ENCODE results near the gene SSBP2.
A peak's percentile ranks its signal among the peaks of the same experiment; 100 is the strongest.

The SSBP2 gene

GRCh38 chr5:81549123-81549522 is 201.8 kb downstream of the SSBP2 start:
- WGBS, 2 experiments = 94 to 99% methylated on average over 5 to 7 of the region's 7 CpGs
- H3K4me3 ChIP-seq (ENCODE audit: insufficient read depth, low read depth, low read length) = no peak overlapping the region
- H3K27me3 ChIP-seq (ENCODE audit: control insufficient read depth, insufficient read depth, low read length, poor library complexity, severe bottlenecking) = no peaks in the 10 kb centered on the region
- peaks cover 7% of the 10 kb centered on the region for H3K36me3 ChIP-seq (ENCODE audit: control insufficient read depth, insufficient read depth, low read length)
- H3K27ac ChIP-seq (ENCODE audit: insufficient read depth, low read depth, low read length, poor library complexity, severe bottlenecking) = no peak overlapping the region
- H3K9me3 ChIP-seq (ENCODE audit: control insufficient read depth, low read length) = no peaks in the 10 kb centered on the region
- no peaks in the 10 kb centered on the region for H3K4me1 ChIP-seq (ENCODE audit: control insufficient read depth, insufficient read depth, low read length)

DNA sequence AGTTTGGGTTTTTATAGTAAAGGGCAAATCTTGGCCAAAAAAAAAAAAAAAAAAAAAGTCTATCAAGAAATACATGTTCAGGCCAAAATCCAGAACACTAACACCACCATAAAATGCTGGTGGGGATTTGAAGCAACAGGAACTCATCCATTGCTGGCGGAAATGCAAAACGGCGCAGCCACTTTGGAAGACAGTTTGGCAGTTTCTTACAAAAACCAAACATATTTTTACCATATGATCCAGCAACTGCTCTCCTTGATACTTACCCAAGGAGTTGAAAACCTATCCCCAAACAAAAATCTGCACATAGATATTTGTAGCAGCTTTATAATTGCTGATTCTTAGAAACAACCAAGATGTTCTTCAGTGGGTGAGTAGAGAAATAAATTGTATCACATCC is 203.9 kb downstream of the SSBP2 start:
- peaks cover 7% of the 10 kb centered on the region for H3K36me3 ChIP-seq (ENCODE audit: control insufficient read depth, insufficient read depth, low read length)
- no peak overlapping the region for H3K27ac ChIP-seq (ENCODE audit: insufficient read depth, low read depth, low read length, poor library complexity, severe bottlenecking)
- no peak overlapping the region for H3K4me3 ChIP-seq (ENCODE audit: insufficient read depth, low read depth, low read length)
- H3K27me3 ChIP-seq (ENCODE audit: control insufficient read depth, insufficient read depth, low read length, poor library complexity, severe bottlenecking) = no peaks in the 10 kb centered on the region
- 90 to 98% methylated on average over 3 of the region's 3 CpGs for WGBS, 2 experiments
- H3K9me3 ChIP-seq (ENCODE audit: control insufficient read depth, low read length) = no peaks in the 10 kb centered on the region
- no peaks in the 10 kb centered on the region for H3K4me1 ChIP-seq (ENCODE audit: control insufficient read depth, insufficient read depth, low read length)

DNA sequence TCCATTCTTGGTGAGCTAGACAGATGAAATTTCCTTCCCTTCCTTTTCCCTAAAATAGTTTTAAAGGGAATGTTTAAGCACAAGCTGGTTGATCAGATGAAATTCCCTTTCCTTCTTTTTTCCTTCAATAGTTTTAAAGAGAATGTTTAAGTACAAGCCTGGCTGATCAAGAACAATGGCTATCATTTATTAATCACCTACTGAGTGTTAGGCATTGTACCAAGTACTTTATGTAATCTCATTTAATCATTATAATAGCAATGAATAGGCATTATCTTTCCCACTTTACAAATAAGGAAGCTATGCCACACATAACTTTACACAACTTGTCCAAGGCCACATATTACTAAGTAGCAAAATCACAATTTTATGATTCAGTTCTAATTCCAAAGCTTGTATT is 205.0 kb downstream of the SSBP2 start:
- H3K27me3 ChIP-seq (ENCODE audit: control insufficient read depth, insufficient read depth, low read length, poor library complexity, severe bottlenecking) = no peaks in the 10 kb centered on the region
- no peak overlapping the region for H3K27ac ChIP-seq (ENCODE audit: insufficient read depth, low read depth, low read length, poor library complexity, severe bottlenecking)
- H3K4me1 ChIP-seq (ENCODE audit: control insufficient read depth, insufficient read depth, low read length) = no peaks in the 10 kb centered on the region
- no peak overlapping the region for H3K4me3 ChIP-seq (ENCODE audit: insufficient read depth, low read depth, low read length)
- no peaks in the 10 kb centered on the region for H3K9me3 ChIP-seq (ENCODE audit: control insufficient read depth, low read length)
- H3K36me3 ChIP-seq (ENCODE audit: control insufficient read depth, insufficient read depth, low read length) = peaks cover 7% of the 10 kb centered on the region

DNA sequence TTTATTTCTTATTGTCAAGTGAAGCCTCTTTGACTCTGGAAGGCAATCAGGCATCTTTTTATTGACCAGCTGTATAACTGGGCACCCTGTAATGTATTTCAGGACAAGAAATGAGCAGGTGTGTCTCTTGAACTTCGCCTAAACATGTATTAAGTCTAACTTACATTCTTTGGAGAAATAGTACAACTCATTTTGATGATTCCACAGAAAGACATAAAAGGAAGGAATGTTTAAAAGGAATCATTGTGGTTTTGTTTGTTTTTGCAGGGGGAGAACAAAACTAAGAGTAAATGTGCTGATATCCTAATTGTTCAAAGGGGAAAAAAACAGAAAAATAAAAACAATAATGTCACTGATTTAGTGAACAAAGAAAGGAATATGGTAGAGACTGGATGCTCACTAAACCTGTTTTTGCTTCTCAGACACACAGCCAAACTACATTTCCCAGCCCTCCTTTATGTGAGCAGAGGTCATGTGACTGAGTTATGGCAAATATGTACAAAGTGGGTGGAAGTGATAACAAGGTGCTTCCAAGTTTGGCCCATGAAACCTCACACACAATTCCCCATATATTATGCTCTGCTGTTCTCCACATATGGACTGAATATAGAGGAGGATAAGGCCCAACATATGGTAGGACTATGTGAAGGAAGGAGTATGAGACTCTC is 206.4 kb downstream of the SSBP2 start:
- H3K27me3 ChIP-seq (ENCODE audit: control insufficient read depth, insufficient read depth, low read length, poor library complexity, severe bottlenecking) = no peaks in the 10 kb centered on the region
- H3K36me3 ChIP-seq (ENCODE audit: control insufficient read depth, insufficient read depth, low read length) = peaks cover under 1% of the 10 kb centered on the region
- H3K27ac ChIP-seq (ENCODE audit: insufficient read depth, low read depth, low read length, poor library complexity, severe bottlenecking) = no peak overlapping the region
- H3K4me3 ChIP-seq (ENCODE audit: insufficient read depth, low read depth, low read length) = no peak overlapping the region
- H3K4me1 ChIP-seq (ENCODE audit: control insufficient read depth, insufficient read depth, low read length) = no peaks in the 10 kb centered on the region
- 82% methylated on average over 1 of the region's 1 CpG; no CpG with 5 or more reads in 1 of the 2 experiments for WGBS, 2 experiments
- no peaks in the 10 kb centered on the region for H3K9me3 ChIP-seq (ENCODE audit: control insufficient read depth, low read length)

- WGBS, 2 experiments = 92 to 100% methylated on average over 1 of the region's 1 CpG
- Histone ChIP-seq H3K27me3 (ENCODE audit: control insufficient read depth, insufficient read depth, low read length, poor library complexity, severe bottlenecking) (no peaks in the 10 kb centered on the region), H3K4me1 (ENCODE audit: control insufficient read depth, insufficient read depth, low read length) (no peaks in the 10 kb centered on the region), H3K9me3 (ENCODE audit: control insufficient read depth, low read length) (peaks cover 2% of the 10 kb centered on the region), H3K4me3 (ENCODE audit: insufficient read depth, low read depth, low read length) (no peak overlapping the region), H3K27ac (ENCODE audit: insufficient read depth, low read depth, low read length, poor library complexity, severe bottlenecking) (no peak overlapping the region), H3K36me3 (ENCODE audit: control insufficient read depth, insufficient read depth, low read length) (no peaks in the 10 kb centered on the region)
Observed at GRCh38 chr5:81542242-81542641, 208.7 kb downstream of the SSBP2 start.

- 91 to 96% methylated on average over 4 of the region's 4 CpGs for WGBS, 2 experiments
- no peaks in the 10 kb centered on the region for H3K27me3 ChIP-seq (ENCODE audit: control insufficient read depth, insufficient read depth, low read length, poor library complexity, severe bottlenecking)
- no peak overlapping the region for H3K4me3 ChIP-seq (ENCODE audit: insufficient read depth, low read depth, low read length)
- H3K36me3 ChIP-seq (ENCODE audit: control insufficient read depth, insufficient read depth, low read length) = no peaks in the 10 kb centered on the region
- no peak overlapping the region for H3K27ac ChIP-seq (ENCODE audit: insufficient read depth, low read depth, low read length, poor library complexity, severe bottlenecking)
- no peaks in the 10 kb centered on the region for H3K4me1 ChIP-seq (ENCODE audit: control insufficient read depth, insufficient read depth, low read length)
- peaks cover 2% of the 10 kb centered on the region for H3K9me3 ChIP-seq (ENCODE audit: control insufficient read depth, low read length)
Observed at GRCh38 chr5:81537905-81538547, 212.9 kb downstream of the SSBP2 start.

GRCh38 chr5:81534441-81534840 is 216.5 kb downstream of the SSBP2 start:
- Histone ChIP-seq H3K4me1 (ENCODE audit: control insufficient read depth, insufficient read depth, low read length) (no peaks in the 10 kb centered on the region), H3K36me3 (ENCODE audit: control insufficient read depth, insufficient read depth, low read length) (no peaks in the 10 kb centered on the region), H3K27me3 (ENCODE audit: control insufficient read depth, insufficient read depth, low read length, poor library complexity, severe bottlenecking) (no peaks in the 10 kb centered on the region), H3K27ac (ENCODE audit: insufficient read depth, low read depth, low read length, poor library complexity, severe bottlenecking) (no peak overlapping the region), H3K4me3 (ENCODE audit: insufficient read depth, low read depth, low read length) (no peak overlapping the region), H3K9me3 (ENCODE audit: control insufficient read depth, low read length) (peaks cover 2% of the 10 kb centered on the region)
- WGBS, 2 experiments = 100% methylated on average over 1 of the region's 1 CpG

- peak overlapping the region; percentile 28 for H3K27ac ChIP-seq (ENCODE audit: insufficient read depth, low read depth, low read length, poor library complexity, severe bottlenecking)
- no peaks in the 10 kb centered on the region for H3K36me3 ChIP-seq (ENCODE audit: control insufficient read depth, insufficient read depth, low read length)
- no peaks in the 10 kb centered on the region for H3K4me1 ChIP-seq (ENCODE audit: control insufficient read depth, insufficient read depth, low read length)
- no peaks in the 10 kb centered on the region for H3K27me3 ChIP-seq (ENCODE audit: control insufficient read depth, insufficient read depth, low read length, poor library complexity, severe bottlenecking)
- H3K9me3 ChIP-seq (ENCODE audit: control insufficient read depth, low read length) = peaks cover 2% of the 10 kb centered on the region
- no peak overlapping the region for H3K4me3 ChIP-seq (ENCODE audit: insufficient read depth, low read depth, low read length)
- WGBS, 2 experiments = 82 to 100% methylated on average over 1 to 2 of the region's 2 CpGs
Observed at GRCh38 chr5:81533629-81534405, 217.1 kb downstream of the SSBP2 start.

GRCh38 chr5:81530919-81531318 is 220.0 kb downstream of the SSBP2 start:
- no peak overlapping the region for H3K4me3 ChIP-seq (ENCODE audit: insufficient read depth, low read depth, low read length)
- no peaks in the 10 kb centered on the region for H3K9me3 ChIP-seq (ENCODE audit: control insufficient read depth, low read length)
- no peak overlapping the region for H3K27ac ChIP-seq (ENCODE audit: insufficient read depth, low read depth, low read length, poor library complexity, severe bottlenecking)
- H3K4me1 ChIP-seq (ENCODE audit: control insufficient read depth, insufficient read depth, low read length) = no peaks in the 10 kb centered on the region
- no peaks in the 10 kb centered on the region for H3K36me3 ChIP-seq (ENCODE audit: control insufficient read depth, insufficient read depth, low read length)
- H3K27me3 ChIP-seq (ENCODE audit: control insufficient read depth, insufficient read depth, low read length, poor library complexity, severe bottlenecking) = no peaks in the 10 kb centered on the region
- WGBS, 2 experiments = 86 to 100% methylated on average over 1 of the region's 1 CpG

DNA sequence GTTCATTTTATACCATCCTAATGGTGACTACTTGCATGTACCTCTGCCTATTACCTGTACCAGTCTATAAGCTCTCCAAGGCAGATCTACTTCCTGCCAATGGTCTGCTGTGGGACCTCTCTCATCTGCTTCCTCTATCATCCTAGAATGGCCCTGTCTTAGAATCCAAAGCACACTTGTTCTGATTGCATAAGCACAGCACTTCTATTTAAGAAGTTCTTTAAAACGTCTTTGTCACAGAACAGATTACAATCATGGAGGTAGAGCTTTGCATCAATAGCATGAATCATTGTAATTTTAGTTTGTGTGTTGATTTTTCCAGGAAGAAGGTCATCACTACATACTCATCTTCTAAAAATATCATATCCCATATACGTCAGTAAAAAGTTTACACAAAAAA is 225.2 kb downstream of the SSBP2 start:
- H3K4me1 ChIP-seq (ENCODE audit: control insufficient read depth, insufficient read depth, low read length) = peaks cover 15% of the 10 kb centered on the region
- no peak overlapping the region for H3K4me3 ChIP-seq (ENCODE audit: insufficient read depth, low read depth, low read length)
- no peaks in the 10 kb centered on the region for H3K36me3 ChIP-seq (ENCODE audit: control insufficient read depth, insufficient read depth, low read length)
- WGBS, 2 experiments = 82% methylated on average over 2 of the region's 2 CpGs; no CpG with 5 or more reads in 1 of the 2 experiments
- H3K27ac ChIP-seq (ENCODE audit: insufficient read depth, low read depth, low read length, poor library complexity, severe bottlenecking) = peak overlapping the region; percentile 29
- H3K9me3 ChIP-seq (ENCODE audit: control insufficient read depth, low read length) = no peaks in the 10 kb centered on the region
- no peaks in the 10 kb centered on the region for H3K27me3 ChIP-seq (ENCODE audit: control insufficient read depth, insufficient read depth, low read length, poor library complexity, severe bottlenecking)
